NB4 (cell line): ENCODE data around the gene IYD.

Experiments used
- POLR2A ChIP-seq: IDR thresholded peaks from 2 replicates; pipeline ENCODE4 v1.6.1; 2011; ENCODE audit warnings: mild to moderate bottlenecking; ENCODE audit not compliant: insufficient read length; ENCODE audit errors: extremely low read depth
- TF ChIP-seq, protein P1 (sequence below): IDR thresholded peaks from one replicate; pipeline ENCODE4 v1.5.1; 2012; ENCODE audit warnings: low read depth, low read length
- TF ChIP-seq, protein P2 (sequence below): IDR thresholded peaks from 2 replicates; pipeline ENCODE4 v1.6.1; 2011; ENCODE audit warnings: low read depth, low read length

DNA sequence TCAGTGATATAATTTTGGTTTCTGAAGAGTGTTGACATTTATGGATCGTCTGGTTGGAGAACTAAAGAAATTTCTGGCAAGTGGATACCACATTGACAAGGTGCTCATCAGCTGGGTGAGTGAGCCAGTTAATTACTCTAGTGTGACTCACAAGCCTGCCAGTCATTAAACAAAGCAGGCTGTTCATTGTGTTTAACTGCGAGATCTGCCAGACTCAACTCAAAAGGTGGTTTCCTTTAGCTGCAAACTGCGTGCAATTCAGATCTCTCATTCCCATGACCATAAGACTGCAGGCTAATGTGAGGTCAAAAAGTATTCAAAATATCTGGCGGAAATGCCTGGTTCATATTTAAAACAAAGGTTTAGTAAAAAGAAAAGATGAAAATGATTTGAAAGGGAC, 32.5 kb upstream of the IYD start:
- no peak for TF ChIP-seq POLR2A
- TF ChIP-seq, protein P1, sequence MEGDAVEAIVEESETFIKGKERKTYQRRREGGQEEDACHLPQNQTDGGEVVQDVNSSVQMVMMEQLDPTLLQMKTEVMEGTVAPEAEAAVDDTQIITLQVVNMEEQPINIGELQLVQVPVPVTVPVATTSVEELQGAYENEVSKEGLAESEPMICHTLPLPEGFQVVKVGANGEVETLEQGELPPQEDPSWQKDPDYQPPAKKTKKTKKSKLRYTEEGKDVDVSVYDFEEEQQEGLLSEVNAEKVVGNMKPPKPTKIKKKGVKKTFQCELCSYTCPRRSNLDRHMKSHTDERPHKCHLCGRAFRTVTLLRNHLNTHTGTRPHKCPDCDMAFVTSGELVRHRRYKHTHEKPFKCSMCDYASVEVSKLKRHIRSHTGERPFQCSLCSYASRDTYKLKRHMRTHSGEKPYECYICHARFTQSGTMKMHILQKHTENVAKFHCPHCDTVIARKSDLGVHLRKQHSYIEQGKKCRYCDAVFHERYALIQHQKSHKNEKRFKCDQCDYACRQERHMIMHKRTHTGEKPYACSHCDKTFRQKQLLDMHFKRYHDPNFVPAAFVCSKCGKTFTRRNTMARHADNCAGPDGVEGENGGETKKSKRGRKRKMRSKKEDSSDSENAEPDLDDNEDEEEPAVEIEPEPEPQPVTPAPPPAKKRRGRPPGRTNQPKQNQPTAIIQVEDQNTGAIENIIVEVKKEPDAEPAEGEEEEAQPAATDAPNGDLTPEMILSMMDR: no peak
- TF ChIP-seq, protein P2, sequence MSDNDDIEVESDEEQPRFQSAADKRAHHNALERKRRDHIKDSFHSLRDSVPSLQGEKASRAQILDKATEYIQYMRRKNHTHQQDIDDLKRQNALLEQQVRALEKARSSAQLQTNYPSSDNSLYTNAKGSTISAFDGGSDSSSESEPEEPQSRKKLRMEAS: no peak
